Activated naive CD8-positive, alpha-beta T cell treated with anti-CD3 and anti-CD28 coated beads, Interleukin-2, amount 50 U/mL, for 24 hours (primary cell): ENCODE results near the gene PLCL1.

Experiments
- ATAC-seq: fragments of 150-1000 bp; cut with Tn5 transposase; one replicate; pipeline ENCODE4 v1.10.0; 2021
- DNase-seq: peaks from one replicate; pipeline ENCODE4 v3.0.0; 2021
- H3K27ac Mint-ChIP-seq: one replicate; pipeline ENCODE4 v1.8.0; 2021; ENCODE audit warnings: mild to moderate bottlenecking, mixed read lengths
- H3K27me3 Mint-ChIP-seq: one replicate; pipeline ENCODE4 v1.8.0; 2021; ENCODE audit warnings: mixed read lengths
- H3K36me3 Mint-ChIP-seq: one replicate; pipeline ENCODE4 v1.8.0; 2021; ENCODE audit warnings: low read depth, mixed read lengths
- H3K4me1 Mint-ChIP-seq: one replicate; pipeline ENCODE4 v1.8.0; 2021; ENCODE audit warnings: mixed read lengths
- H3K4me3 Mint-ChIP-seq: one replicate; pipeline ENCODE4 v1.8.0; 2021; ENCODE audit warnings: mild to moderate bottlenecking, moderate library complexity, mixed read lengths
- H3K9me3 Mint-ChIP-seq: one replicate; pipeline ENCODE4 v1.8.0; 2021; ENCODE audit warnings: mixed read lengths

PLCL1 gene

DNA sequence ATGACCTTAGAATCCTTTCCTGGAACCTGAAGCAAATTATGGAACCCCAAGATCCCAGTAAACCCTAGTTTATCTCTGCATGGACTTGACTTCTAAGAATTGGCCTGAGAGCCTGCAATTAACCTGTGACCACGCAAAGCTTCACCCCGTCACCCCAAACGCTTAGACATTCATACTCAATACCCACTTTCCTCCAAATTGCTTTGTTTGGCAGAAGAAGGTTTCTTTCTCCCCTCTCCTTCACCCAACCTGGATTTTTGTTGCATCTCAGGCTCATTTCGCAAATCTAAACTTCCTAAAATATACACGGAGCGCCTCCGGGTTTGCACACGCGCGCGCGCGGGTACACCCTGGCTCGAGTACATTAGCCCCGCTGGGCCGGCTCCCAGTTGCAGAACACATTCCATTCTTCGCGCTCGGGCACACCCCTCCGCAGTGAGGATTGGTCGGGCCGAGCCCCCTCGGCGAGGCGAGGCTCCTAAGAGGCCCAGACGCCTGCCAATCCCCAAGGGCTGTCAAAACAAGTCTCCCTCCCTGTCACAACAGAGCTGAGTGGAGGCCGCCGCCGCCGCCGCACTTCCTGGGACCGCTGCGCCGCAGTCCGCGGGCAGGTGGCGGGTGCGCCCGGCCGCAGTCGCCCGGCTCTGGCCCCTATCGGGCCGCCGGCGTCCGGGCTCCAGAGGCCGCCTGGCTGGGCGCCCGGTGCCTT lies at the start of gene PLCL1:
Gene PLCL1, plus strand, starts transcription at position 545 of the 709 bp plus-strand sequence.
- peaks cover 16% of the 10 kb centered on the region for H3K27me3 Mint-ChIP-seq
- H3K4me3 Mint-ChIP-seq = peak within 1 kb of the TSS; percentile 91
- H3K4me1 Mint-ChIP-seq = peaks cover 46% of the 10 kb centered on the region
- H3K27ac Mint-ChIP-seq = peak within 1 kb of the TSS; percentile 58
- H3K36me3 Mint-ChIP-seq = no peaks in the 10 kb centered on the region
- ATAC-seq = peak; percentile 100
- no peaks in the 10 kb centered on the region for H3K9me3 Mint-ChIP-seq
- peak; percentile 87 for DNase-seq

- H3K27ac Mint-ChIP-seq = no peak overlapping the region
- H3K36me3 Mint-ChIP-seq = peaks cover 3% of the 10 kb centered on the region
- H3K4me3 Mint-ChIP-seq = no peak overlapping the region
- no peaks in the 10 kb centered on the region for H3K4me1 Mint-ChIP-seq
- peaks cover 14% of the 10 kb centered on the region for H3K9me3 Mint-ChIP-seq
- ATAC-seq (no peak), DNase-seq (no peak)
- H3K27me3 Mint-ChIP-seq = peaks cover 13% of the 10 kb centered on the region
These were observed 45.4 kb upstream of the PLCL1 start for GRCh38 chr2:197759013-197759412.

- peaks cover 10% of the 10 kb centered on the region for H3K27me3 Mint-ChIP-seq
- H3K36me3 Mint-ChIP-seq = peaks cover 3% of the 10 kb centered on the region
- peaks cover 14% of the 10 kb centered on the region for H3K9me3 Mint-ChIP-seq
- no peak overlapping the region for H3K27ac Mint-ChIP-seq
- DNase-seq (no peak), ATAC-seq (no peak)
- no peak overlapping the region for H3K4me3 Mint-ChIP-seq
- no peaks in the 10 kb centered on the region for H3K4me1 Mint-ChIP-seq
These were observed 44.6 kb upstream of the PLCL1 start for GRCh38 chr2:197759625-197760292.

DNA sequence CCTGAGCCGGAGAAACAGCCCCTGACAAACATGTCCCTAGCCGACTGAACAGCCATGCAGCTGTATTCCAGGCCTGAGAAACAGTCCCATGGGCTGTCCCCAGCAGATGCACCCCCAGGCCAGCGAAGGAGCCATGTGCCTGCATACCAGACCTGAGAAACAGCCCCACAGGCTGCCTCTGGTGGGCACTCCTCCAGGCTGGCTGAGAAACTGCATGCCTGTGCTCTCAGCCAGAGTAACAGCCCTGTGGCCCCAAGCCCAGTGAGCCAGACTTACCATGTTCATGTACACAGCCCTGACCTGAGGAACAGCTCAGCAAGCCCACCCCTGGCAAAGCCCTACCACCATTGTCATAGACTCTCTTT lies 44.1 kb upstream of the PLCL1 start:
- H3K4me3 Mint-ChIP-seq = no peak overlapping the region
- no peak for ATAC-seq
- no peak overlapping the region for H3K27ac Mint-ChIP-seq
- H3K9me3 Mint-ChIP-seq = peaks cover 14% of the 10 kb centered on the region
- H3K36me3 Mint-ChIP-seq = peaks cover 3% of the 10 kb centered on the region
- DNase-seq = no peak
- H3K27me3 Mint-ChIP-seq = peaks cover 8% of the 10 kb centered on the region
- H3K4me1 Mint-ChIP-seq = no peaks in the 10 kb centered on the region

DNA sequence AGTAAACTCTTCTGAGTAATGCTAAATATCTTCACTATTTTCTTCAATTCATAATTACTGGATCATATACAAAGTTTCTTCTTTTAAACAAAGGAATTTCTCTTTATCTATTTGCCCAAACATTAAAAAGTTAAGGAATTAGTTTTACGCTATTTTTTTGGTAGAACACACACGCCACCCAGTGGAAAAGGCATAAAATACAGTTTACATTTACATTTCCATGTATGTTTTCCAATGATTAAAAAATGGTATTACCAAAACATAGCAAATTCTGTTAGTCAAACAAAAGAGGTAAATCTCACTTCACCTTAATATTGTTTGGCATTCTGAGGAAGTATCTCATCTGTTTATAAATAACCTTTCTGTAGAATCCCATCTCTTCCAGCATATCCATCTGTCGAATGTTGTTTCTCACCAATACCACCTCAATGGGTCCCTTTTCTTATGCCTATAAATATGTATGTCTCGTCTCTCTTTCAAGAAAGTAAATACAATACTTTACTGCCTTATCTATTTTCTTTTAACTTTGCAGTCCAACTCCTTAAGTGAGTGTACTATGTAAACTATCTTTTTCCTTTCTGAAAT lies 26.5 kb upstream of the PLCL1 start:
- peak; percentile 19 for DNase-seq
- ATAC-seq = no peak
- Mint-ChIP-seq H3K4me3 (no peak overlapping the region), H3K27ac (no peak overlapping the region), H3K4me1 (no peaks in the 10 kb centered on the region), H3K36me3 (no peaks in the 10 kb centered on the region), H3K27me3 (peaks cover 4% of the 10 kb centered on the region), H3K9me3 (no peaks in the 10 kb centered on the region)

DNA sequence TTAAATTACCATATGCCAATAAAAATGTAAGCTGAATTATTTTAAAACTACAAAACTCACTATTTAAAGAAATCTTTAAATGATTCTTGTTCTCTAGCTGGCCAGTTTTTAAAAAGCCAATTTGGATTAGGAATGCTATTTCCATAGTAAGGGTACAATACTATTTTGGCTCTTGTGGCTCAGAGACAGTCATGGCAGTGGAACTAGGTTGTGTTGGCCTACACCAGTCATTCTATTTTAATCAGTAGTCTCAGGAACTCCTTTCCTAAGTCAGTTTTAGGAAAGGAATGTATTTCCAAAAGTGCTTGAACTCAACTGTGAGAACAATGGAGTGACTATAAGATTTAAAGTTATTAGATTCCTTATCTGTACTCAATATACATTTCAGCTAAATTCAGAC lies 25.1 kb upstream of the PLCL1 start:
- H3K27ac Mint-ChIP-seq = no peak overlapping the region
- DNase-seq (no peak), ATAC-seq (no peak)
- no peaks in the 10 kb centered on the region for H3K4me1 Mint-ChIP-seq
- H3K27me3 Mint-ChIP-seq = peaks cover 11% of the 10 kb centered on the region
- H3K4me3 Mint-ChIP-seq = no peak overlapping the region
- no peaks in the 10 kb centered on the region for H3K9me3 Mint-ChIP-seq
- H3K36me3 Mint-ChIP-seq = no peaks in the 10 kb centered on the region

- Mint-ChIP-seq H3K27me3 (peaks cover 17% of the 10 kb centered on the region), H3K9me3 (no peaks in the 10 kb centered on the region), H3K4me1 (peaks cover 2% of the 10 kb centered on the region), H3K36me3 (no peaks in the 10 kb centered on the region), H3K27ac (no peak overlapping the region), H3K4me3 (no peak overlapping the region)
- DNase-seq (no peak), ATAC-seq (no peak)
These were observed 22.3 kb upstream of the PLCL1 start for GRCh38 chr2:197782126-197782525.

DNA sequence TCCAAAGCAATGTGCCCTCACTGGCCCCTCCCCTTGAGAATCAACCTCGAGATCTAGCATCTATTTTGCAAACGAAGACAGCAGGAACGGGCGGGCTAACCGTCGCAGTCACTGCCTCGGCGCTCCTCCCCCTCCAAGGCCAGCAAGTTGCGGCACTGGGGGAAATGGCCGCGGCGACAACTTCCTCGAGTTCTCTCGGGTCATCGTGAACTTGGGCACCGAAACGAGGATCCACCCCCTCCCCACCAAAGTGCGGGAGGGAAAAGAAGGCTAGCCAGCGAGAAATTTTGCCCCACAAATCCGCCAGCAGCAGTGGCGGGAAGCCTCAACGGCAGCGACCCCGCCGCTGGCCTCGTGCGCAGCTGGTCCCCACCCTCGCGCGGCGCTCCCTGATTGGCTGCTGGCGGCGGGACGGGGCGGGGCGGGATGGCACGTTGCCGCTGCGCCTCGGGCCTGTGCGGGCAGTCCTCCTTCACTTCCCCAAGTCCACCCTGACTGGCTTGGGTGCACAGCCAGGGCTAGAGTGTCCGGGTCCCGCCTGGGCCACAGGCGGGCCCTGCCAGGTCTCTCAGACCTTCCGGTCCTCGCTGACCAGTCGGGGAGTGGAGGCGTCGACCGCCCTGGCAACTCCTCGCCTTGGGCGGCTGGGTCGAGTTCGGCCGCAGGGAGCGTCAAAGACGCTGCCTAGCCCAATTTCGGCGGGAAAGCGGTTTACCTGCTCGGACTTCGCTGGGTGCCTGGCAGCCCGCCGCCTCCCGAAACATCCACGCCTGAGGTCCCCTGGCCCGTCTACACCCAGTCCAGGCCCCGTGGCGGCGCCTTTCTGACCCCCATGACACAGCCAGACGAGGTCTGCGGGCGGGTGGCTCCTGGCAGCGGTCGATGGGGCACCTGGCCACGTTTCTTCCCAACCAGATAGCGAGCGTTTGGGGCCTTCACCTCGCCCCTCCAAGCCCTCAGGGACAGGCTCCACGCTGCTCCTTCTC lies 19.1 kb upstream of the PLCL1 start, which contains the start of gene BOLL:
Gene BOLL, minus strand, starts transcription at position 364 of the 986 bp plus-strand sequence. CDS start 3,469 bp downstream, outside the sequence.
- DNase-seq (no peak), ATAC-seq (no peak)
- H3K36me3 Mint-ChIP-seq = no peaks in the 10 kb centered on the region
- H3K9me3 Mint-ChIP-seq = no peaks in the 10 kb centered on the region
- peaks cover 22% of the 10 kb centered on the region for H3K27me3 Mint-ChIP-seq
- H3K4me1 Mint-ChIP-seq = peaks cover 2% of the 10 kb centered on the region
- no peak within 1 kb of the TSS for H3K27ac Mint-ChIP-seq
- peak within 1 kb of the TSS; percentile 74 for H3K4me3 Mint-ChIP-seq

DNA sequence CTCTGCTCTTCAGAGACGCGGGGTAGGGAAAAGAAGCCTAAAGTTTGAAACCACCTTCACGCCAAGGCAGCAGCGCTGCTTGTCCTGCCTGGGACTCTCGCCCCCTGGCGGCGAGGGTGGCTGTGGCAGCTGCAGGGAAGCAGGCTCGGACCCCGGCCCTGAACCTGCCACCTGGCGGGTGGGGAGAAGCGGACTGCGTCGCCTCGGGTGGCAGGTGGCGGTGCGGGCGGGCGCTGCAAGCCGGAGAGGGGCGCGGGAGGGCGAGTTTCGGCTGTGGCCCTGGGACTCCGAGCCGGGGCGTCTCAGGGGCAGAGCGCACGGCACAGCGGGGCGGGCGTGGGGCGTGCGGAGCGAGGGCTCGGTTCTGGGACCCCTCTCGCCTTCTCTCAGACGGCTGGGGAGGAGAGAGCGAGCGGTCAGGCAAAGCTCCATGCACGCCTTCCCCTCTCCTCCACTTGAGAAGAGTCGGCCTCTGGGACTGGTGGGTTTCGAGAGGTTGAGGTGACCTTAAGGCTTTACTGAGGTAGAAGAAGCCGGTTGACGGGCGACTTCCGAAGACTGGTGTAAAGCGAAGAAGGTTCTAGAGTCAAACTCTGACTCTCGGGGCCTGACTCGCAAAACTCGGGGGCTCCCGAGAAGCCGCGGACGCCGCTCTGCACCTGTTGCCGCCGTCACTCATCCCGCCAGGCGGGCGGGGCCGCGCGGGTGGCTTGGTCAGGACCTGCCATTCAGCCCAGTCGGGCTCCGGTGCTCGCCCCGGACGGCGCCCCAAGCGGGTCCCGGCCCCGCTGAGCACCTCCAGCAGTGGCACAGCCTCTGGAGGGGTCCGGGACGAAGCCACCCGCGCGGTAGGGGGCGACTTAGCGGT lies 18.1 kb upstream of the PLCL1 start:
- Mint-ChIP-seq H3K4me1 (peaks cover 2% of the 10 kb centered on the region), H3K27me3 (peaks cover 25% of the 10 kb centered on the region), H3K9me3 (no peaks in the 10 kb centered on the region), H3K36me3 (no peaks in the 10 kb centered on the region), H3K4me3 (peak overlapping the region; percentile 74), H3K27ac (no peak overlapping the region)
- peak; percentile 74 for DNase-seq
- peak; percentile 74 for ATAC-seq

GRCh38 chr2:197793456-197793855 lies 10.9 kb upstream of the PLCL1 start:
- Mint-ChIP-seq H3K36me3 (no peaks in the 10 kb centered on the region), H3K4me1 (peaks cover 8% of the 10 kb centered on the region), H3K9me3 (peaks cover 4% of the 10 kb centered on the region), H3K27ac (no peak overlapping the region), H3K4me3 (no peak overlapping the region), H3K27me3 (peaks cover 24% of the 10 kb centered on the region)
- ATAC-seq = no peak
- no peak for DNase-seq

GRCh38 chr2:197795277-197795676 lies 9.1 kb upstream of the PLCL1 start:
- H3K27ac Mint-ChIP-seq = no peak overlapping the region
- peaks cover 27% of the 10 kb centered on the region for H3K27me3 Mint-ChIP-seq
- no peak overlapping the region for H3K4me3 Mint-ChIP-seq

DNA sequence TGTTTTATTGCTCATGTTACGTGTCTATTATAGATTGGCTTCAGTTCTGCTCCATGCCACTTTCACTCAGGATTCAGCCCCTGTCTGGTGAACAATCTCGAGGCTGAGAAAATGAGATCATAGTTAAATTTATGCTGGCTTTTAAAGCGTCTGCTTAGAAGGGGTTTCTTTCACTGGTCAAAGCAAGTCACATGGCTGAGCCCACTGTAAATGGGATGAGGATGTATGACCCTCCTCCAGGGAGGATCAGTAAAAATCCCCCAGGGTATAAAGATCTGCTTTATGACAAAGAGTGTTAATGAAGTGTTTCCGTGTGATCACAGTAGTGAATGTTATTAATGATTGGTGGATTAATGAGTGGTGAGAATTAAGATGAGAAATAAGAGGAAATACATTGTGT lies 6.2 kb upstream of the PLCL1 start:
- DNase-seq (no peak), ATAC-seq (no peak)
- H3K4me1 Mint-ChIP-seq = peaks cover 15% of the 10 kb centered on the region
- no peak overlapping the region for H3K27ac Mint-ChIP-seq
- no peak overlapping the region for H3K4me3 Mint-ChIP-seq
- no peaks in the 10 kb centered on the region for H3K36me3 Mint-ChIP-seq
- peaks cover 20% of the 10 kb centered on the region for H3K27me3 Mint-ChIP-seq
- no peaks in the 10 kb centered on the region for H3K9me3 Mint-ChIP-seq

More at GRCh38 chr2:197795277-197795676, 9.1 kb upstream of the PLCL1 start:
- peaks cover 4% of the 10 kb centered on the region for H3K9me3 Mint-ChIP-seq
- ATAC-seq = peak; percentile 83
- H3K4me1 Mint-ChIP-seq = peaks cover 8% of the 10 kb centered on the region
- H3K36me3 Mint-ChIP-seq = no peaks in the 10 kb centered on the region
- no peak for DNase-seq

DNA sequence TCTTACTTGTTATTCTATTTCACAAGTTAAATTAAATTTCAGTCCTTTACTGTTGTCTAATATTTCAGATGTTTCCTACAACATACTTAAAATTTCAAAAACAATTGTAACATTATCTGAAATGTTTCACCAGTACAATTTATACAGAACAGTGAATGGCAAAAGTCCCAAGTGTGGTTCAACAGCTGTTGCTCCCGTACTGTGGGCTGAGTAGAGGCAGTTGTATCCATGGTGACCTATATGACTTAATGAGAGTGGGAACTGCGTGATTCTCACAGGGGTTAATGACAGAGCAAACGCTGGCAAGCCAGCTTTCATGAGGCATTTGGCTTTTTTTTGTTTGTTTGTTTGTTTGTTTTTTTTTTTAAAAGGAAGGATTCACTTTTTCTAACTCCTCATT lies 5.3 kb upstream of the PLCL1 start:
- Mint-ChIP-seq H3K27ac (no peak overlapping the region), H3K4me3 (no peak overlapping the region), H3K27me3 (peaks cover 16% of the 10 kb centered on the region), H3K36me3 (no peaks in the 10 kb centered on the region), H3K4me1 (peaks cover 21% of the 10 kb centered on the region), H3K9me3 (no peaks in the 10 kb centered on the region)
- ATAC-seq (no peak), DNase-seq (no peak)
